A673 (cell line): Measurements from ENCODE around the gene WNT8B. TPM values are rescaled to one million over a fixed set of nuclear protein-coding genes. Genes with fewer than 3 reads are reported as not detected.

Experiments
- BruUV-seq: library from RNA; stranded (reverse); fragments of 400-500 nt; replicated peaks from 2 replicates; lab custom pipeline; 2021; lab: Mats Ljungman, UMichigan
- CTCF ChIA-PET: fragments of 300-600 bp; sonication (Branson Sonifier 250); formaldehyde crosslinking; loops from one replicate; lab custom pipeline; 2022; ENCODE audit warnings: antibody characterized with exemption; lab: Charles Lee
- POLR2A ChIA-PET: fragments of 300-600 bp; sonication (Branson Sonifier 250); formaldehyde crosslinking; loops from one replicate; lab custom pipeline; 2022; ENCODE audit warnings: antibody characterized with exemption; ENCODE audit not compliant: low non-redundant PET; lab: Charles Lee
- DNase-seq: peaks from one replicate; pipeline ENCODE4 v3.0.0-alpha.2; 2015; ENCODE audit warnings: low spot score
- H3K27ac ChIP-seq: fragments of 200-600 bp; sonication (generic); 2 replicates; pipeline ENCODE4 v1.5.1; 2016; ENCODE audit warnings: mixed run types, low read depth, mild to moderate bottlenecking, mixed read lengths, antibody characterized with exemption, low read length; ENCODE audit not compliant: poor library complexity, severe bottlenecking
- H3K27me3 ChIP-seq: fragments of 200-600 bp; sonication (generic); replicated peaks from 2 replicates; pipeline ENCODE4 v1.6.1; 2017; ENCODE audit warnings: mixed run types, low read depth, mild to moderate bottlenecking, mixed read lengths, antibody characterized with exemption, low read length; ENCODE audit not compliant: insufficient read depth, poor library complexity
- H3K36me3 ChIP-seq: fragments of 200-600 bp; sonication (generic); 2 replicates; pipeline ENCODE4 v1.6.1; 2016; ENCODE audit warnings: mixed run types, mild to moderate bottlenecking, mixed read lengths, antibody characterized with exemption, low read length; ENCODE audit not compliant: insufficient read depth, poor library complexity, severe bottlenecking
- H3K4me1 ChIP-seq: fragments of 200-600 bp; sonication (generic); 2 replicates; pipeline ENCODE4 v1.6.1; 2017; ENCODE audit warnings: mixed run types, mild to moderate bottlenecking, mixed read lengths, antibody characterized with exemption, low read length; ENCODE audit not compliant: insufficient read depth, poor library complexity, severe bottlenecking
- H3K4me3 ChIP-seq: fragments of 200-600 bp; sonication (generic); 2 replicates; pipeline ENCODE4 v1.5.1; 2016; ENCODE audit warnings: low read depth, mixed run types, mild to moderate bottlenecking, mixed read lengths, low read length; ENCODE audit not compliant: poor library complexity, severe bottlenecking
- H3K9me3 ChIP-seq: fragments of 200-600 bp; sonication (generic); 2 replicates; pipeline ENCODE4 v1.6.1; 2016; ENCODE audit warnings: mixed run types, low read depth, mild to moderate bottlenecking, mixed read lengths, antibody characterized with exemption, low read length; ENCODE audit not compliant: poor library complexity, severe bottlenecking
- EZH2 ChIP-seq: fragments of 200-600 bp; sonication (generic); IDR thresholded peaks from 2 replicates; pipeline ENCODE4 v1.6.1; 2017; ENCODE audit warnings: borderline replicate concordance, low read depth, mild to moderate bottlenecking, mixed read lengths, antibody characterized with exemption, low read length; ENCODE audit not compliant: poor library complexity, severe bottlenecking
- intact Hi-C: fragments of 100-400 bp; cut with micrococcal nuclease; formaldehyde crosslinking; loops from one replicate; pipeline ENCODE4 v1.10.0; 2022; ENCODE audit not compliant: unreplicated experiment
- total RNA-seq: library from RNA; stranded (reverse); gene quantifications from 2 replicates; pipeline ENCODE4 v1.2.3, GENCODE V29; 2021
- TF ChIP-seq, protein P1 (sequence below): fragments of 300-800, 200-600 bp; sonication (generic); conservative IDR thresholded peaks from 2 replicates; pipeline ENCODE4 v1.5.1; 2017; ENCODE audit warnings: low read depth, mild to moderate bottlenecking, antibody characterized with exemption, low read length, moderate library complexity, mixed read lengths

Gene WNT8B
- total RNA-seq, 1 experiment from 2014 or later, result not detected

DNA sequence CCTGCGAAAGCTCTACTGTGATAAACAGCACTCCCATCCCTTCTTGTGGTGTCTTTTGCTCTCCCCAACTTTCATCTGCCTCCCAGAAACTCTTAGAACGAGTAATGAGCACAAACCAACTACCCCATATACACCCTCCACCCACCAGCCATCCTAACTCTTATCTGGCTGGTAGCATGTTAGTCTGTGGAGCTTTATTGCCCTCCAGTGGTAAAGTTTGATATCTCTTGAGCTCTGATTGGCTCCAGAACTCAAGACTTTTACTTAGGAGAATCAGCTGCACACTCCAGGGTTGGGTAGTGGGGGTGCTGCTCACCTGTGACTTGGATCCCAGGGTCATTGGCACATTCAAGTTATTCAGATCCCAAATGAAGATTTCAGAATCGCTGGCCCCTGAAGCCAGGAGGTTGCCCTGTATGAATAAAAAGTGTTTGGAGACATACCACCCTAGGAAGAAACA, 45.9 kb downstream of the WNT8B start:
- H3K27me3 ChIP-seq, result no peaks in the 10 kb centered on the region
- DNase-seq, result peak; percentile 76
- CTCF ChIA-PET, result interaction anchor here (0.6 to 2.4 kb wide), 6 partner anchors 10 to 205 kb away, joined by 3 to 19 read pairs (median 5); no protein-coding TSS in a partner anchor
- no TSS peak for BruUV-seq
- no peak overlapping the region for H3K4me3 ChIP-seq
- no peak overlapping the region for H3K27ac ChIP-seq
- H3K9me3 ChIP-seq, result no peaks in the 10 kb centered on the region
- H3K36me3 ChIP-seq, result no peaks in the 10 kb centered on the region
- H3K4me1 ChIP-seq, result no peaks in the 10 kb centered on the region
- POLR2A ChIA-PET, result no interaction called here
- TF ChIP-seq EZH2, result no peak
- TF ChIP-seq, protein P1, sequence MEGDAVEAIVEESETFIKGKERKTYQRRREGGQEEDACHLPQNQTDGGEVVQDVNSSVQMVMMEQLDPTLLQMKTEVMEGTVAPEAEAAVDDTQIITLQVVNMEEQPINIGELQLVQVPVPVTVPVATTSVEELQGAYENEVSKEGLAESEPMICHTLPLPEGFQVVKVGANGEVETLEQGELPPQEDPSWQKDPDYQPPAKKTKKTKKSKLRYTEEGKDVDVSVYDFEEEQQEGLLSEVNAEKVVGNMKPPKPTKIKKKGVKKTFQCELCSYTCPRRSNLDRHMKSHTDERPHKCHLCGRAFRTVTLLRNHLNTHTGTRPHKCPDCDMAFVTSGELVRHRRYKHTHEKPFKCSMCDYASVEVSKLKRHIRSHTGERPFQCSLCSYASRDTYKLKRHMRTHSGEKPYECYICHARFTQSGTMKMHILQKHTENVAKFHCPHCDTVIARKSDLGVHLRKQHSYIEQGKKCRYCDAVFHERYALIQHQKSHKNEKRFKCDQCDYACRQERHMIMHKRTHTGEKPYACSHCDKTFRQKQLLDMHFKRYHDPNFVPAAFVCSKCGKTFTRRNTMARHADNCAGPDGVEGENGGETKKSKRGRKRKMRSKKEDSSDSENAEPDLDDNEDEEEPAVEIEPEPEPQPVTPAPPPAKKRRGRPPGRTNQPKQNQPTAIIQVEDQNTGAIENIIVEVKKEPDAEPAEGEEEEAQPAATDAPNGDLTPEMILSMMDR, result peak; percentile 72
- intact Hi-C loops, result loop anchor here (2.0 to 10.0 kb wide), 3 partner anchors 76 to 204 kb away; no protein-coding TSS in a partner anchor

DNA sequence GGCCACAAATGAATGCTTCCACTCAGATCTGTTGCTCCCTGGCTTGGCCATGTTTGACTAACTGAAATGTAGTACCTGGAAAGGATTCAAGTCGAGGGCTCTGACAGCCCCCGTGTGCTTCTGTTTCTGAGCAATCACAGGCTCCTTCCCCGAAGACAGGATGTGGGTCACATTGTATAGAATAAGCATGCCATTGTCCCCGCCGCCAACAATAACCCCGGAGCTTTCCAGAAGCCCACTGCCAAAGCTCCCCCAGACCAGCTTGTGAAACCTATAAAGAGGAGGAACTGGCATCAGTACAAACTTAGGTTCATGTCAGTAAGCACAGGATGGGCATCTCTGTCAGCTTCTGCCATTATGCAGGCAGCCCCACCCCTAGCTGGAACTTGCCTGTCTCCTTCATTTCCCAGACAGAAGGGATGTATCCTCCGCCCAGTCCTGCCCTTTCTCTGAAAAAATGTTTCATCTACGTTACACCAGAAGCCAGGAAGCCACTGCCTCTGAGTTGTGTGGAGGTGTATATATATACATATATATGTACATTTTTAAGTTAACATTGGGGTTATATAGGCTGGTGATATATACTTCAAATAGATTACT, 46.5 kb downstream of the WNT8B start:
- Histone ChIP-seq H3K27ac (no peak overlapping the region), H3K27me3 (no peaks in the 10 kb centered on the region), H3K4me3 (no peak overlapping the region), H3K9me3 (no peaks in the 10 kb centered on the region), H3K4me1 (no peaks in the 10 kb centered on the region), H3K36me3 (no peaks in the 10 kb centered on the region)
- TF ChIP-seq, protein P1, result no peak
- no peak for TF ChIP-seq EZH2
- DNase-seq, result no peak
- no TSS peak for BruUV-seq
- POLR2A ChIA-PET, result no interaction called here
- CTCF ChIA-PET, result interaction anchor here (0.6 to 2.4 kb wide), 6 partner anchors 9 to 206 kb away, joined by 3 to 19 read pairs (median 5); no protein-coding TSS in a partner anchor
- intact Hi-C loops, result loop anchor here (2.0 to 10.0 kb wide), 3 partner anchors 77 to 205 kb away; no protein-coding TSS in a partner anchor

DNA sequence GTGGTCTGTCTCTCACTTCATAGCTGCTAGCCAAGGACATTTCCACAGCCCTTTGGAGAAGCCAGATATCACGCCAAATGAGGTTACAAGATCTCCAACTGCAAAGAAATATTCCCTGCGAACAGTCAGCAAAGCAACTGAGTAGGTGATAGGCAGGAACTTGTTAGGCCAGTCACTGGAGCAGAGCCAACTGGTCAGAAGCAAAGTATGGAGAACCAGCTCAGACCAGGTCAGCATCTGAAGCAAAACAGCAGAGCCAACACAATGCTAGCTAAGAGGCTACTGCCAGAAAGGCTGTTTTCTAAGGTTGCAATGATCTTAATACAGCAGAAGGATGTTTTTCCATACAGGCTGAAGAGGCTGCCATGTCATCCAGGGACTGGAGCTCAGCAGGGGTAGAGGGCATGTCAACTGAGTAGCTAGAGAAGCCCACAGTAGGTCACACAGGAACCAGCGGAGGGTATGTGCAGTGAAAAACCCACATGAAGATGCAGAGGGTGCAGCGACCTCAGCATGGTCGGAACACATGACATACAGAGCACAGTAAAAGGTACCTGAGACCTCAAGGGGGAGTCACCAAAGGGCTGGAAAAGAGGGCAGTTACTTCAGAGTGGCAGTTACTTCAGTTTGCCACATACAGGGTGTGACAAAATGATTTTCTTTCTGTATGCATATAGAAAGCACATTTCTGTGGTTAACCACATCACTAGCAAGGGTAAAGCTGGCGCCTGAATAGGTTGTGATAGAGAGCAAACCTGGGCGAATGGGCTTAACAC, 47.9 kb downstream of the WNT8B start:
- H3K36me3 ChIP-seq, result no peaks in the 10 kb centered on the region
- TF ChIP-seq, protein P1, result no peak
- no peak for TF ChIP-seq EZH2
- DNase-seq, result no peak
- no peak overlapping the region for H3K4me3 ChIP-seq
- H3K27me3 ChIP-seq, result no peaks in the 10 kb centered on the region
- no peak overlapping the region for H3K27ac ChIP-seq
- intact Hi-C loops, result no loop called here
- ChIA-PET CTCF (interaction anchor here (0.5 to 2.4 kb wide), 2 partner anchors 8 to 166 kb away, joined by 5 to 19 read pairs; no protein-coding TSS in a partner anchor), POLR2A (no interaction called here)
- H3K4me1 ChIP-seq, result no peaks in the 10 kb centered on the region
- H3K9me3 ChIP-seq, result no peaks in the 10 kb centered on the region
- no TSS peak for BruUV-seq
